T-helper 9 cell (primary cell): ENCODE data around the gene PUDP.
"Not testable (repeated sequence)": the region's sequence is repeated elsewhere in the genome, so short reads cannot be mapped to it uniquely, and the experiment has no call there.

ENCODE experiments used
- DNase-seq: peaks from one replicate; pipeline ENCODE4 v3.0.0-alpha.2; 2020

Gene PUDP

DNA sequence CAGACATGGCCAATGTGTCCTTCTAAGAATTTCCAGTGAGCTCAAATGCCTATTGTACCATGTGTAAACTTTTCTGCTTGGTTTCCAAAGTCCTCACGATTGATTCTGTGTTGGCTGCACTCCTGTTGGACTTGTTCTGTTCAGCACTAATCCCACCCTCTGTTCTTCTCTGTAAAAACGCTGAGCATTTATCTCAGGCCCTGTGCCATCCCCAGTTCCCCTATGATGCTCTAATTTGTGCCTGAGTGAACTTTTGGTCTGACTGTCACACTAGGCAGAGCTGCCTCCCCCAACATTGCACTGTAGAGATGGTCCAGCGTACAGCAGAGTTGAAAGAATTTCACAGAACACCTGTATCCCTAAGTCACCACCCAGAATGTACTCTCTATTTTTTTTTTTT, 76.6 kb downstream of the PUDP start:
- DNase-seq, result no peak

DNA sequence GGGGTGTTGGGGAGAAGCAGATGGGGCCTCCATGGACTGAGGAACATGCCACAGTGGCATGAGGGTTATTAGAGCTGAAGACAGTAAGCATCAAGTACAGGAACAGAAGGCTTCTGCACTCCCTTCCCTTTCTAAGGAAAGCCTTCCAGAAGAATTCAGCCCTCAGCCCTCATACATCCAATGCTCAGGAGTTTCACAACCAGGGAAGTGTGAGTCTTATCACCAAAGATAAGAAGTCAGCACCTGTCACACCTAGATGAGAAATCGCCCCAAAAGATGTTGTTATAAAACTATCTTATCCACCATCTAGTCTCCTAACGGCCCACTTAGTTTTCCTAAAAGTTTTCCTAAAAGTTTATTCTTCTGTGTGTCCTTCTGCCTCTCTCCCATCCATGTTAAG, 78.4 kb downstream of the PUDP start:
- no peak for DNase-seq

DNA sequence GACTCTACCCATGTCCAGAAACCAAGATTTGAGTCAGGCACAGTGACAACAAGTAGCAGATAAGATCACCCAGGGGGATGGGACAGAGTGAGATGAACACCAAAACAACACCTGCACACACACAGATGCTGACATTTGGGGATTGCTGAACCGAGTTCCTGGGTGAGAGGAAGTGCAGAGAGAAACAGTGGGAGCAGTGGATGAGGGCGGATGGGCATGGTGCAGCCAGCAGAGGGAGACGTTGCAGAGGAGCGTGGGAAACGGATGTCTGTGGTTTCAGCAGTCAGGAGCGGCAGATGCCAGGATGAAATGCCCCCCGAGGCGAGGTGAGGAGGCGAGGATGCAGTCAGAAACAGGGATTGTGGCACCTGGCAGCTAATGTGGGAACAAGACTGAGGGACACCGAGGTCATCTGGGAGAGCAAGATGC, 79.0 kb downstream of the PUDP start:
- no peak for DNase-seq

DNA sequence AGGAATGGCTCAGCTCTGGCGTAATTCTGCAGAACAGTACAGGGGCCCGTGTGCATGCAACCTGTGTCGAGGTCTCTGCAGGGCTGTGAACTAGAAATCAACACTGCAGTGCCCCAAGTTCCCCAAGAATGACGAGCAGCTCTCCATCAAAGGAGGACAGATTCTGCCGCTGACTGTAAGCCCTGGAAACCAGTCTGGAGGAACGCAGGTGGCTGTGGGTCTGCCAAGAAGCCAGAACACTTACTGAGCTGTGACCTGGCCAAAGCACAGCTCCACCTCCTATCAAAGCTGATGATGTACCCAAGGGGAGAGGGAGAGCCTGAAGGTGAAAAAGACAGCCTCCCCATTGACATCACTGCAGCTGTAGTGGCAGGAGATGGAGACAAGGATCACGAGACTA, 80.7 kb downstream of the PUDP start:
- DNase-seq, result no peak

GRCh38 chrX:7065473-7065872, 82.5 kb downstream of the PUDP start:
- DNase-seq, result no peak

- no peak for DNase-seq
These were observed 85.0 kb downstream of the PUDP start for GRCh38 chrX:7062903-7063302.

GRCh38 chrX:7062276-7062675, 85.7 kb downstream of the PUDP start:
- no peak for DNase-seq

GRCh38 chrX:7061429-7061828, 86.5 kb downstream of the PUDP start:
- DNase-seq, result no peak

DNA sequence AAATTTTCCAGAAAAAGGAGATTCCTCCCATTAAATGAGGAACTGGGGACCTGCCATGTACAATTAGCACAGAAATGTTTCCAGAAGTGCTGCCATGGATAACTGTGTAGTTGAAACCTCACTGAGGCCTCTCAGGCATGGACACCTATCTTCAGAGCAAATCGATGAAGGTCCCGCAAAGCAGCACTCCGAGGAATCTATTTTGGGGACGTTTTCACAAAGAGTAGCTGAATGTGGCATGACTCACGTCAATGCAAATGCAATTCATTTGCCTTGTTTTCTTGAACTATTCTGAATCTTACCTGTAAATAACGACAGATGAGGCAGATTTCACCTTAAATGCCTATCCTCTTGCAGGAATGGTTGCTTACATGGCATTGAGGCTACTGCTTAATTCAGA, 87.5 kb downstream of the PUDP start:
- no peak for DNase-seq

DNA sequence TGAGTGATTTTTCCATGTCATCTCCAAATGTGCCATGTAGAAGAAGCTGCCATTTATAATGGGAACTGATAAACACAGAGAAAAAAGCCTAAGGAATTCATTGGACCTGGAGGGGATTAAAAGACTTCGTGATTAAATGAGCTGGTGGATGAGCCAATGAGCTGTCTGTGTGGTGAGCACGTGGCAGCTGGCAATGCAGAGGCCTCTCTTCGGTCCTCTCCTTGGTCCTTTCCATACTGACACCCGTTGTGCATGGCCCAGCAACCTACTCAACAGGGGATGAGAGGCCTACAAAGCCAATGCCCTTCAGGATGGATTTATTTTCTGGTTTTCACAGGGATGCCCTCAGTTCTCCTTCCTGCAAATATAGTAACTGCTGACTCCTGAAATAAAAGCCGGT, 88.1 kb downstream of the PUDP start:
- DNase-seq, result no peak

- DNase-seq, result no peak
These were observed 88.6 kb downstream of the PUDP start for GRCh38 chrX:7059214-7059838.

DNA sequence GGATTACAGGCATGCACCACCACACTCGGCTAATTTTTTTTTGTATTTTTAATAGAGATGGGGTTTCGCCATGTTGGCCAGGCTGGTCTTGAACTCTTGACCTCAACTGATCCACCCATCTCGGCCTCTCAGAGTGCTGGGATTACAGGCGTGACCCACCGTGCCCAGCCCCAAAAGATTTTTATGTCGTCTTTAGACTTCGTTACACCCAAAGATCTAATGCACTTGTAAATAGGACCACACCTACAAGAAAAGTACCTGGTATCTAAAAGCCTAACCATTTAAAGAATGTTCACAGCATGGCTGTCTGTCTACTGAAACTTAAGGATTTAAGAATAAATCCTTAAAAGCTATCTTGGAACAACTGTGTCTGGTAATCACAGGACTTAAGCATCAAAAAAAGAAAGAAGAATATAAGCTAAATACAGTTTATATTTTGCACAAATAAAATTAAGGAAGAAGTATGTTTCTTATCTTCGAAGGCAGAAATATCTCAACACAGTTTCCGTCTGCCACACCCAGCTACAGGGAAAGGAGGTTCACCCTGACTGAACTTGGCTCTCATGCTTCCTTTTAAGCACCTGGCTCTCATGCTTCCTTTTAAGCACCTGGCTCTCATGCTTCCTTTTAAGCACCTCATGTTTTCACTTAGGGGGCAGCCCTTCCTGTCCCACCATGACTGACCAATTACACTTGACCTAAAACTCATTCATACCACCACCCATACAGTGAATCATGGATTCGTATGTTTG, 92.4 kb downstream of the PUDP start:
- DNase-seq, result no peak

DNA sequence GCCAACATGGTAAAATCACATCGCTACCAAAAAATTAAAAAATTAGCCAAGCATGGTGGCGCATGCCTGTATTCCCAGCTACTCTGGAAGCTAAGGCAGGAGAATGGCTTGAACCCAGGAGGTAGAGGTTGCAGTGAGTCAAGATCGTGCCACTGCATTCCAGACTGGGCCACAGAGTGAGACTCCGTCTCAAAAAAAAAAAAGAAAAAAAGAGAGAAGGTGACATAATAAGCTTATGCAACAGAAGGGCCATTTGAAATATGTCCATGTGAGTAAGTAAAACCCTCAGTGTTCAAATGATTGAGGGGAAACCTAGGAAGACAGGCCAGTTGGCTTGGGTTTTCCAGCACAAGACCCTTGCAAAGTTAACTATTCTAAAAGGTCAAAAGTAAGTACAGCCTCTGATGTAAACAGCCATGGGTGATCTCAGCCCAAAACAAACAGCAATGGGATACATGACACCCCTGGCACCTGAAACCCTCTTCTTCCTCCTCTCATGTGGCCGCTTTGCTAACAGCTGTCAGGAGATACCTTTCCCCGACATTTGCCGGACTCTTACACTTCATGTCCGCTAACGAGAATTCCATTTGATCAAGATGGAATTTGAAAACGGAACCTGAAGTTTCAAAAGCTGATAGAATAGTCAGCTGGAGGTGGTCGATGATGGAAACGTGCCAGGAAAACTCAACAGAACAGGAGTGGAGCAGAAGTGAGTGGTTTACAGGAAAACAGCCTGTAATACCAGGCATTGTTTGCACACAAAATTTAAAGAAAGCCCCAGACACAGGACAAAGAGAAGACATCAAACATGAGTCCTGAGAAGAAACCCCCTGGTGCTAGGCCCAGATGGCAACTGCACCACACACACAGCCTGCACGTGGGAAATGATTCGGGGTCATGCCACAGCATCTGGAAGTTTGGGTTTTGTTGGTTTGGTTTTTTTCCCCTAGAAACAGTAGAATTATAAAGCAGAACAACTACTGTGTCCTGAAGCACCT, 93.4 kb downstream of the PUDP start:
- no peak for DNase-seq

DNA sequence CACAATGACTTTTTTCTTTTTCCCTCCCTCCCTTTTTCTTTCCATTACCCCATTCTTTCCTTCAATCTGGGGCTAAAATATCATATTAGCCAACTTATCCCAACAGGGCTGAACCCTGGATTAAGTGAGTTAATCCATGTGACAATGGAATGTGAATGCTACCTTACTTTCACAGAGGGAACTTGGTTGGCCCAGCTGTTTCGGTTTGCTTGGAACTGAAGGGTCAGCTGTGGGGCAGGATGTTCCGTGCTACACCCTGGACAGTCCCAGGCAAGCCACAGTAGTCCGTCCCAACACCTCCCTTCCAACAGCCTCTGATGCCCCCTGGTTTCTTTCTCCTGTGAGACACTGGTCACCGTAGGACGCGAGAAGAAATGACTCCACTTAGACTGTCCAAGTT, 95.4 kb downstream of the PUDP start:
- no peak for DNase-seq

DNA sequence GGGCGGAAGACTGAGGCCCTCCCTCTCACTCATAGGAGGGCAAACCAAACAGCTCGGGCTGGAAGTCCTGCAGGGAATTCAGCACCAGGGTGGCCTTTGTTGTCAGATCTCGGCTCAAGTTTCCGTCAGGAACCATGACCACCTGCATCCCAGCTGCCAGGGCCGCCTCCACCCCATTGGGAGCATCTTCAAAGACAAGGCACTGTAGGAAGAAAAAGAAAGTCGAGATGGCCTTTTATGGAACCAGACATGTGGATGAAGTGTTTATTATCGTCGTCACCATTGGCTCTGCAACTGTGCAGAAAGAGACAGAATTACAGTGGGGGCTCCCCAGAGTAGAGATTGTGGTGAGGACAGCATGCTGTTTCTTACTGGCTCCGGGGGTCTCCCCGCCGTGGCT, 97.7 kb downstream of the PUDP start:
- no peak for DNase-seq

GRCh38 chrX:7047951-7048350, 100.0 kb downstream of the PUDP start:
- DNase-seq, result no peak

DNA sequence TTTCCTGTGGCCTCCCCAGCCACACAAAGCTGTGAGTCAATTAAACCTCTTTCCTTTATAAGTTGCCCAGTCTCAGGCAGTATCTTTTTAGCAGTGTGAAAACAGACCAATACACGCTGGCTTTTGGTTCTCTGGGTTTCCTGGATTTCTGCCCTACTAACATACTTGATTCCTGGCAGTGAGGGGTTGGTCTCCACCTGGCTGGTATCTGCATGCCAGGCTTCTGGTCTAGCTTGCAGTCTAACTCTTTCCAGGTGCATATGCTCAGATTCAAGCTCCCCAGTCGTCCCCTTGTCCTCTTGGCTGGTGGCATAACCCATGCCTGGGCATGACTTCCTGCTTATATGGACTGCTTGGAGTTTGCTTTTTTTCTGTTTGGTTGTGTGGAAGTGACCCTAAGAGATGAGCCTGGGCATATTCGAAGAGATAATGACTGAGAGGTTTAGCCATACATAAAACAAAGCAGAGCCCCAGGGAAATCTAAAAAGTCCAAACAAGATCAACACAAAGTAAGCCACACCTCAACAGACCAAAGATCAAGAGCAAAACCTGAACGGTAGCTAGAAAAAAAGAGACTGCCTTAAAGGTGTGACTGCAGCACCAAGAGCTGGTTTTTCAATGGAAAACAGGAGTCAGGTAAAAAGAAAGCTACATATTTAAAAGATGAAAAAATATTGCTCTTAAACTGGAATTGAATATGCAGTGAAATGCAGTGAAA, 102.6 kb downstream of the PUDP start:
- no peak for DNase-seq

- not testable (repeated sequence) for DNase-seq
These were observed 104.0 kb downstream of the PUDP start for GRCh38 chrX:7043796-7044433.

GRCh38 chrX:7028246-7028645, 119.7 kb downstream of the PUDP start:
- no peak for DNase-seq

GRCh38 chrX:7027071-7027470, 120.9 kb downstream of the PUDP start:
- no peak for DNase-seq

GRCh38 chrX:7026365-7026764, 121.6 kb downstream of the PUDP start:
- not testable (repeated sequence) for DNase-seq

DNA sequence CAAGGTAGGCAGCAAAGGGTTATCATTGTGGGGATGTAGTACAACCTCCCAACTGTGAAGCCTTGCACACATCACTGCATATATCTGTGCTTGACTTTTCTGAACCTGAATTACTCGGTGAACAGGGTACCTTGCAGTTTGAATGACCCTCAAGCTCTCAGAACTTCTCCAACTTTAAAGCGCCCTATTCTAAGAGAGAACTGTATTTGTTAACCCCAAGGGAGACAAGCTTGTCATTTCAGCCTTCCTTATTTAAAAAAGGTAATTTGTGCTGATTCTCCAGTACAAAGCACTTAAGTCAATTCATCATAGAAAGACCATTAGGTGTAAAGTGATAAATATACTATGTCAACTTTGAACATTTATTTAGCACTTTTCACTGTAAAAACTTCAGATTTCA, 122.5 kb downstream of the PUDP start:
- DNase-seq, result no peak
